Activated effector memory CD4-positive, alpha-beta T cell treated with anti-CD3 and anti-CD28 coated beads, Interleukin-2, amount 50 U/mL, for 16 hours (primary cell): ENCODE data around the gene MAP3K8.
"Not testable (repeated sequence)": the region's sequence is repeated elsewhere in the genome, so short reads cannot be mapped to it uniquely, and the experiment has no call there.

ENCODE experiments used
- DNase-seq: peaks from one replicate; pipeline ENCODE4 v3.0.0-alpha.2; 2020

The MAP3K8 gene

DNA sequence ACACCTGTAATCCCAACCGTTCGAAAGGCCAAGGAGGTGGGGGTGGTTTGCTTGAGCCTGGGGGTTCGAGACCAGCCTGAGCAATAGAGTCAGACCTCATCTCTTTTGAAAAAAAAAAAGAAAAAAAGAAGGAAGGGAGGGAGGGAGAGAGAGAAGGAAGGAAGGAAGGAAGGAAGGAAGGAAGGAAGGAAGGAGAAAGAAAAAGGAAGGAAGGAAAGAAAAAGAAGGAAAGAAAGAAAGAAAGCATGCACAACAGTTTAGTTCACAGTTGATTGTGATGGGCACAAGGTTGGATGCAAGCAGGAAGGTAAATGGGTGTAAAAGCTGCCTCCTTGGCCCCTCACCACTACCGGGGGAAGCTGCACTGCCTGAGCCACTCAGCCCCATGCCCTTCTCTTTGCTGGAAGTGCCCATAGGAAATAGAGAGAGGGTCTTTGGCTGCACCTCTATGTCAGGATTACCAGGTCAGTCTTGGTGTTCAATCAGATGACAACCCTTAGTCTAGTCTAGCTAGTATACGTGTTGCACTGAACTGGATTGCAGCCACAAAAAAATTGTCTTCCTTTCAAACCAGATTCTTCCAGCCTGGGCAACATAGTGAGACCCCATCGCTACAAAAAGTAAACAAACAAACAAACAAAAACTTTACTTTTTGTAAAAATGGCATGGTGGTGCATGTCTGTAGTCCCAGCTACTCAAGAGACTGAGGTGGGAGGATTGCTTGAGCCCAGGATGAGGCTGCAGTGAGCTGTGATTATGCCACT lies 20.0 kb downstream of the MAP3K8 start:
- no peak for DNase-seq

DNA sequence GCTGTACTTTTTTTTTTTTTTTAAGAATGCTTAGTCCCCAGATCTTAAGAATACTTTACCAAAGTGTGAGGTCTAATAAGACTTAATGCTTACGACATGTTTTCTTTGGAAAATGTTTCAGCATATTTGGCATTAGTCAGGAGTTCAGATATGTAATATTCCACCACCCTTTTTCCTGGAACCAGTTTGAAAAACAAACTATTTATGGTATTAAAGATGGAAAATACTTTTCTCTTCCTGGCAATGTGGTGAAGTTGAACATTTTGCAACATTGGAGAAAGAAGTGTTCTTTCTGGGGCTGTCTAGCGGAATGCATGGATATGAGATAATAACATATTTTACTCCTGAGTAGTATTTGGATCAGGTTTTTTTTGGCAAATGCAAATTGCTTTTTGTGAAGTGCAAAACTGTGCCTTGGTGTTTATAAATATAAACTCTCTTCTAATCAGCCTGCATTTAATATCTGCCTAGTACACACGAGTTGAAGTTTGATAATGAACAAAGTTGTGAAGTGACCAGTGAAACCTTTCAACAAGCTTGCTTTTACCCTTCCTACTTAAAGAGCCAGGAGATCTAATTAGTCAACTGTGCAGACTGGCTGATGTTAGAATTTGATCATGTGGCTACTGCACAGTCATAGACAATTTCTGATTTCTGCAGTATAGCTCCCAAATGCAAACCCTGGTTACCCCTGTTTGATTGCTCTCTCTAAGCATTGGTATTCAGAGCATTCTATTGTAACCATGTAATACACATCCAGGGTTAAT lies 20.9 kb downstream of the MAP3K8 start:
- no peak for DNase-seq

DNA sequence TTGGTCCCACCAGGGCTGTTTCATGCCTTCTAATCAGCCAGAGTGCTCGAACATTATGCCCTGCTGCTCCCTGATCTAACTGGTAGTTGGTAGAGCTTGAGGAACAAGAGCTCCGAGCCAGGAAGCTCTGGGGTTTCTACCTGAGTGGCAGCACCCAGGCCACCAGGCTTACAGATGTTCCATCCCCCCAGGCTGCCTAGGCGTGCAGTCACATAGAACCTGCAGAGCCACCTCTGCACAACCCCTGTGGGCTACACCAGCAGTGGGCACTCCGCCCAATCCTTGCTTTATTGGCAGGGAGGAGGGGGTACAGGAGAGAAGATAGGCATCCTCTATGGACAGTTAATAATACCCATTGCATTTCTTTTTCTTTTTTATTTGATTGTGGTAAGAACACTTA lies 21.8 kb downstream of the MAP3K8 start:
- no peak for DNase-seq

DNA sequence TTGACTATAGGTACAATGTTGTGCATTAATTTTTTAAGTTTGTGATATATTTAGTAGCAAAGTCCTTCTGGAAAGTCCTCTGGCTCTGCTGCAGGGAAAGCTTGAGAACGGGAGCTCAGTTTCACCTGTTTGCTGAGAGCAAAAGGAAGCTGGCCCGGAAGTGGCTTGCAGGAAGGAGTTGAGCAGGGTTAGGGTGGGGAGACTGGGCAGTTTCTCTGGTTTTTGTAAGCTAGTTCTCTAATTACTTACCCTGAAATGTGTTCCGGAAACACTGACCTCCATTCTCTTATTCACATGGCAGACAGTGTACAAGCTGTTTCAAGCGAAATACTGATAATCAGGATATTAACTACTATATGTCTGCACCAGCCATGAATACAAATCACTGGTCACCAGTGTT lies 22.3 kb downstream of the MAP3K8 start:
- peak; percentile 69 for DNase-seq

DNA sequence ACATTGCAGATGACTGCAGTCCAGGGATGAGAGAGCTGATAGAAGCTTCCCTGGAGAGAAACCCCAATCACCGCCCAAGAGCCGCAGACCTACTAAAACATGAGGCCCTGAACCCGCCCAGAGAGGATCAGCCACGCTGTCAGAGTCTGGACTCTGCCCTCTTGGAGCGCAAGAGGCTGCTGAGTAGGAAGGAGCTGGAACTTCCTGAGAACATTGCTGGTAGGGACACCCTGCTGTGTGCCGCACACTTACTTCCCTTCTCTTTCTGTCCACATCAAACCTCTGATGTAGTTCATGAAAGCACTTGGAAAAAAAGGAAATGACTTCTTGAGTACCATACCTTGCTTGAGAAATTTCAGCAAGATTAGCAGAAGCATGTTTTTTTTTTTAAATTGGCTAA lies 25.3 kb downstream of the MAP3K8 start:
- no peak for DNase-seq

DNA sequence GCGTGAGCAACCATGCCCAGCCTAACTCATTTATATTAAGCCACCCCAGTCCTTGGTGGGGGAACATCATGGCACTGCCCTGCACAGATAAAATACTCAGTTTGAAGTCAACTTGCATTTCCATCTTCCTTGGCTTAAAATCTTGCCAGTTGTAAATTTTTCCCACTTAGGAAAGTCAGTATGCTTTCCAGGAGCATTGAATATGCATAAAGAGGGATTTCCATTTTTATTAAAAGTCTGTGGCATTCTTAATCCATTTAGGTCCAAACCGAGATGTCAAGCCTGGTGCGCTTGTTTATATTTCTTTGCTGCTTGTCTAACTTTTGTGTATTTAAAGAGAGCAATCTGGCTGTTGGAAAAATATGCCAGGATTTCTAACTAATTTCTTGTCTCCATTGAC lies 26.1 kb downstream of the MAP3K8 start:
- DNase-seq, result no peak

DNA sequence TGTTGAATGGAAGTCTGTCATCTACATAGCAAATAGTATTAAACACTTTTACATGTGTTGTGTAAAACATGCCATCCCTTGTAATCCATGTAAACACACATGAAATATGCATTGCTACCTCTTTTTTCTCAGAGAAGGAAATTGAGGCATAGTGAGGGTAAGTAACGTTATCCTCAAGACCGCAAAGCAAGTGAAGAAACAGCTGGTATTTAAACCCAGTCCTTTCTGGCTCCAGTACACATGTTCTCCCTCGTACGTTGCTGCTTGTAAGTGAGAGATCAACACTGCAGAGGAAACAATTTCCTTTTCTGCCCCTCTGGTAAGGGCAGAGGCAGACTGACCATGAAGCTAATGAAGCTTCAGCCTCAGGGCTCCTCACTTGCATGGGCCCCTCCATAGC lies 28.5 kb downstream of the MAP3K8 start:
- DNase-seq, result no peak

DNA sequence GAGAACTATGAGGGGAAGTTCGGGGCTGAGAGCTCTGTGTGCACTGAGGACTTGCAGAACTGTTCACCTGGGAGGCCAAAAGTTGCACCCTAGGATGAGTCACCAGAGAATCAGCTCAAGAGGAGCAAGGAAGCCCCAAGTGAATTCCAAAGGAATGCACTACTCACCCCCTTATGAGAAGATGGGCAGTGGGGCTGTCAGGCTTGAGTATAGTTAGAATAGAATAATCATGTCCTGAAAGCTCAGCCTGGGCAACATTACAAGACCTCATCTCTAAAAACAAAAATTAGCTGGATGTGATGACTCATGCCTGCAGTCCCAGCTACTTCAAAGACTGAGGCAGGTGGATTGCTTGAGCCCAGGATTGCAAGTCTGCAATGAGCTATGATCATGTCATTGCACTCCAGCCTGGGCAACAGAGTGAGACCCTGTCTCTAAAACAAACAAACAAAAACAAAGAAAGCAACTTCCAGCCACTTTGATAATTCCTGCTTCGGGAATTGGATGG lies 30.0 kb downstream of the MAP3K8 start:
- no peak for DNase-seq

DNA sequence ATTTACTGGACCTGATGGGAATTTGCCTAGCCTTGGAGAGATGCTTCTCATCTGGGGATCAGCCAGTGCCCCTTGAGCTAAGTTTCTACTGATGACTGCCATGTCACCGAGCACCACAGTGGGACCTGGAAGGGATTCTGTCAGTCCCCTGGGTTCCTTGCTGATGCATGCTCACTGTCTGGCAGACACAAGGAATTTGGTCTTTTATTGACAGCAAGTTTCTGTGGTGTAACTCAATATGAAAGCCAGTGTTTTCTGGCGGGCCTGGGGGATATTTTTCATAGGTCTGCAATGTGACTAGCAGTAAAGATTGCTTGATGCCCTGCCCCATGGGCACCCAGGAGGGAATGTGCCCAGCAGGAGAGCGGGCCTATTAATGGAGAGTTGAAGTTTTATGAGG lies 30.7 kb downstream of the MAP3K8 start:
- no peak for DNase-seq

DNA sequence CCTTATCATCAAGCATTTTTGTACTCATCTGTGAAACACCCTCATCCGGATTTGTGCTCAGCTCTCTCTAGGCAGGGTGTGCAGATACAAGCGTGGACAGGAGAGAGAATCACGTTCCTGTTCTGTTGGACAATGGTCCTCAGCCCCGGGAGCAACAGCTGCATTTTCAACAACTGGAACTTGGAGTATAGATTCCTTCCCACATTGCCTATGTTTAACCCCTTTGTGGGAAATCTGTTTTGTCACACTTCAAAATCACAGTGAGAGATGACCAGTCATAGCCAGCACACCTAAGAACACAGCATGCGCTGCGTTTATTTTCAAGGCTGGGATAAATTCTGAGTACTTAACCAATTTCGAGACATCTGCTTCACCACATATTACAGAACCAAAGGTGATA lies 32.5 kb downstream of the MAP3K8 start:
- DNase-seq, result no peak

DNA sequence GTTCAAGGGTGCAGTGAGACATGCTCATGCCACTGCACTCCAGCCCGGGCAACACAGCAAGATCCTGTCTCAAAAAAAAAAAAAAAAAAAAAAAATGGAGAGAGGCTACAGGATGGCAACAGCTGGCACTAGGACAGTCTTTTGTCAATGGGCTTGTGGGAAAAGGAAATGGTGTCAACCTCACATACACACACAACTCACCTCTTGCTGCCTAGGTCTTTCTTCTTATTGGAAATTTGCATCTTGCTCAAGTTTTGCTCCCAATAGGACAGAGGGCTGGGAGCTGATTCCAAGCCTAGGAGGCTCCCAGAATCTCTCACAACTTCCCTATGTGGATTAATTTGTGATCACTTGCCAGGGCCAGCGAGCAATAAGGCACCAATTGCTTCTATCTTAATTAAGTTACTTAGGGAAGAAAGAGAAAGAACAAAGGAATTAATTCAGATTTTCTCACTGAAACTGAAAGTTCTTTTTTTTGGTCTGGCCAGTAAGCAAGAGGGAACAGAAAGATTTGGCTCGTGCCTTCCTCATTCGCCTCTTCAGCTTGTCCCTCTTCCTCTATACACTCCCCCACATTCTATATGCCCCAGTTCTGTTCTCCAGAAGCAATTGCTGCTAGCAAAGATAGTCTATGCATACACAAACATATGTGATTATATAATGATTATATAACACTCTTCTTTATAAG lies 33.8 kb downstream of the MAP3K8 start:
- DNase-seq, result no peak

DNA sequence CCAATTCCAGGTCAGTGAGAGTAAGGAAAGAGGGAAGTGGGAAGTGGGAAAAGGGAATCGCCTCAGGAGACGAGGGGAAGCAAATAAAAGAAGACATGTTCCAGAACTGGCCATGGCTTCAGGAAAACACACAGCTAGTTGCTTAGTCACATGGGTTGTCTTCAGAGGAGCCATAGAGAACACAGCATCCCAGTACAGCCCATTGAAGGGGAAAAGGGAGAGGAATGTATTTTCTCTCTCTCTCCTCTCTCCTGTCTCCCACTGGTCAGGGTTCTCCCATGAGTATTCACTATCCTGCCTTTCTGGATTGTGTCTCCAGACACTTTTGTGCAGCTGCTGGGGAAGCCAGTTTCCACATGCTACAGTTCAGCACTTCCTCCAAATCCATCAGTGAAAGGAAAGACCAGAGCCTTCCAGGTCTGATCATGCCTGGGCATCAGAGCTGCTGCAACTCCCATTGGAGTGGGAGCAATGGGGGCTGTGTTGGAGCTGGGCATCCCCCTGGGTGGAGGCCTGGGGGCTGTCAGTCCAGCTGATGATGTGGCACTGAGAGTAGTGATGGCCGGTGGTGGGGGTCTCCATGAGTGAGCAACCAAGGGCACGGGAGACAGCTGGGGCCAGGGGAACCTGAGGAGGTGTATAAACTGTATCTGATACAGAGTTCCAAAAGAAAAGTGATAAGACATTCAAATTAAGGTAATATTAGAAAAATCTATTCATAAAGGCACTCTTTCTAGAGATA lies 38.6 kb downstream of the MAP3K8 start:
- no peak for DNase-seq

DNA sequence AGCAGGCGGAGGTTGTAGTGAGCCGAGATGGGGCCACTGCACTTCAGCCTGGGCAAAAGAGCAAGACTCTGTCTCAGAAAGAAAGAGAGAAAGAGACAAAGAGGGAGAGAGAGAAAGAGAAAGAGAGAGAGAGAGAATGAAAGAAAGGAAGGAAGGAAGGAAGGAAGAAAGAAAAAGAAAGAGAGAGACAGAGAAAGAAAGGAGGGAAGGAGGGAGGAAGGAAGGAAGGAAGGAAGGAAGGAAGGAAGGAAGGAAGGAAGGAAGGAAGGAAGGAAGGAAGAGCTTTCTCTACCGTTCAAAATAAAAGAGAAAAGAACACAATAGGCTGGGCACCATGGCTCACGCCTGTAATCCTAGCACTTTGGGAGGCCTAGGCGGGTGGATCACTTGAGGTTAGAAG lies 41.5 kb downstream of the MAP3K8 start:
- DNase-seq, result not testable (repeated sequence)

DNA sequence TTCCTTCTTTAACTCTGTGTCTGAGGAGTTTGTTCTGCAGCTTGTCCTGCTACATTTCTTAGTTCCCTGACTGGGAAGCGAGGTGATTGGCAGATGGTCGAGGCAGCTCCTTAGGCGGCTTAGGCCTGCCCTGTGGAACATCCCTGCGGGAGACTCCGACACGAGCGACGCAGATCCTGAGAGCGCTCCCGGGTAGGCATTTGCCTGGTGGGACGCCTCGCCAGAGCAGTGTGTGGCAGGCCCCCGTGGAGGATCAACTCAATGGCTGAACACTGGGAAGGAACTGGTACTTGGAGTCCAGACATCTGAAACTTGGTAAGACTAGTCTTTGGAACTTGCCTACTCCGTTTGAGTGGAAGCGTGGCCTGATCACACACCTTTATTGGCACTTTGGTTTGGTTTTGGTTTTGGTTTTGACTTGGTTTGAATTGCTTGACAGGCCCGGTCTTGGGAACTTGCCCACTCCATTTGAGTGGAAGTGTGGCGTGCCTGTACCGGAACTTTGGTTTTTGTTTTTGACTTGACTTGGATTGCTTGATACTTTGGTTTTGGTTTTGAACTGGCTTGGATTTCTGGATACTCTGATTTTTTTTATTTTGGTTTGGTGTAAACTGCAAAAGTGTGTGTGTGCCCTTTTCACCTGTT lies 42.6 kb downstream of the MAP3K8 start:
- DNase-seq, result no peak

DNA sequence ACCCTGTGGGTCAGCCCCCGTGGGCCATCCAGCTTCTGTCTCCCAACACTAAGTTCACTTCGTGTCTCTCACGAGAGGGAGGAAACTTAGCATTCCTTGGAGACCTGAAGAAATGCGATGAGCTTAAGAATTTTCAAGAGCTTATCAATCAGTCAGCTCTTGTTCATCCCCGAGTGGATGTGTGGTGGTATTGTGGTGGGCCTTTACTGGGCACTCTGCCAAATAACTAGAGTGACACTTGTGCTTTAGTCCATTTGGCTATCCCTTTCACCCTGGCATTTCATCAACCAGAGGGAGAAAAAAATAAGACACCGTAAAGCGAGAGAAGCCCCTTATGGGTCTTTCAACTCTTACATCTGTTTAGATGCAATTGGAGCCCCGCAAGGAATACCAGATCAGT lies 45.5 kb downstream of the MAP3K8 start:
- DNase-seq, result not testable (repeated sequence)

DNA sequence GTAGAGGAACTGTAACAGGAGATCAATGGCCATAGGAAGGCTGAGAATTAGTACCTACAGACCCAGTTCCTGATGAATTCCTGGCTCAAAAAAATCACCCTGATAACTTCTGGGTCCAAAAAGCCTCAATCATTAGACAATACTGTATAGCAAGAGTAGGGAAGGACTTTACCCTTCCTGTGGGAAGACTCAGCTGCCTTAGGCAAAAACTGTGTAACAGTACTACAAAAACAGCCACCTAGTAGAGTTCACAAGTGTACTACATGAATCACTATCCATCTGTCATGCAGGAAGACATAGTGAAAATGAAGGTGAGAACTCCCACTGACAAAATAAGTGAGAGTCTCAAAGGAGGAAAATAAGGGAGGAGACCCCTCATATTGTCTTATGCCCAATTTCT lies 47.6 kb downstream of the MAP3K8 start:
- DNase-seq, result no peak

DNA sequence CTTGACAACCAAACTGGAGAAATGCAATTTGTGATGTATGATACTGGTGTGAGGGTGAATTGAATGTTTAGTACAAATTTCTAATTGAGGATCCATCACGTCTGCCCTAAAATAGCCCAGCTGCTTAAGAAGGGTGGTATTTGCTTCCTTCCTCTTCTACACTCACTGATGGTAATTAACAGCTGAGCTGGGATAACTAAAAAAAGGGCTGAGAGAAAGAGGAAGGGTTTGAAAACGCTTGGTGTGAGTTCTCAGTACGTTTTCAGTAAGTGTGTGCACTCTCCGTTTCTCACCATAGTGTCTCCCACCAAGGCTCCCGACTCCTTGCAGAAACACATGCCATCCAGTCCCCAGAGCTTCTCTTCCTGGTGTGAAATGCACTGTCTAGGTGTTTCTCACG lies 54.3 kb downstream of the MAP3K8 start:
- DNase-seq, result no peak

DNA sequence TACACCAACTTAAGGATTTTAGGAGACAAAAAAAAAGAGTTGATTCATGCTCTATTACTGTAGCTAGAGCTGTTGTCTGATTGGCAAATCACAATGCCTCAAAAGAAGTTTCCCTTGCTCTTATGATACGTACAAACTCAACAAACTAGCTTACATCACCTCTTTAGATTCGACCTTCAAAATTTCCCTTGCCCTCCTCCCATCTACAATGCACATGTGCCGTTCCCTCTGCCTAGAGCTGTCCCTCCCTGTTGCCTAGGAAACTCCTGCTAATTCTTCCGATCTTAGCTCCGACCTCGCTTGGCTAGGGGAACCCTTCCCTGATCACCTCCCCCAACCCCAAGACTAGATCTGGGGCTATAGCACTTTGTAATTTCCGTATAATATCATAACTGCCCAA lies 55.4 kb downstream of the MAP3K8 start:
- DNase-seq, result no peak

DNA sequence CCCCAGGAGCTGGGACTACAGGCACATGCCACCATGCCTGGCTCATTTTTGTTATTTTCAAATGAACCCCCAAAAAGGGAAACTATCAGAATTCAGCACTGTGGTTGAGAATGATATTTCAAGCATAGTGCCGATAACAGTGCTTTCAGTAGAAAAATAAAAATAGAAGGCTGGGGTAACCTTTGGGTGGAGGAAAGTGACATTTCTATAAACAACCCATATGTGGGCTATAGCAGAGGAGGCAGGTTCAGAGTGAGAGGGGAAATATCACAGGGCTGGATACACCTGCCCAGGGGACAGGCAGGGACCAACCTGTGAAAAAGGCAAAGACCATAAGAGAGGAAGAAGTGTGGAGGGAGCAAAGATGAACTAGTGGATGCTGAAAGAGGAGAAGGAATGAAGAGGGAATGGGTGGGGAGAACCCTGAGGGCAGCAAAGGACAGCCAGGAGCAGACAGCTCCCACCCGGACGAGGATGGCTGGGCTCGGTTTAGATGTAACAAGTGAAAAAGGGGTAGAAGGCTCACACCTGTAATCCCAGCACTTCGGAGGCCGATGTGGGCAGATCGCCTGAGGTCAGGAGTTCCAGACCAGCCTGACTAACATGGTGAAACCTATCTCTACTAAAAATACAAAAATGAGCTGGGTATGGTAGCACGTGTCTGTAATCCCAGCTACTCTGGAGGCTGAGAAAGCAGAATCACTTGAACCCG lies 56.5 kb downstream of the MAP3K8 start:
- no peak for DNase-seq

DNA sequence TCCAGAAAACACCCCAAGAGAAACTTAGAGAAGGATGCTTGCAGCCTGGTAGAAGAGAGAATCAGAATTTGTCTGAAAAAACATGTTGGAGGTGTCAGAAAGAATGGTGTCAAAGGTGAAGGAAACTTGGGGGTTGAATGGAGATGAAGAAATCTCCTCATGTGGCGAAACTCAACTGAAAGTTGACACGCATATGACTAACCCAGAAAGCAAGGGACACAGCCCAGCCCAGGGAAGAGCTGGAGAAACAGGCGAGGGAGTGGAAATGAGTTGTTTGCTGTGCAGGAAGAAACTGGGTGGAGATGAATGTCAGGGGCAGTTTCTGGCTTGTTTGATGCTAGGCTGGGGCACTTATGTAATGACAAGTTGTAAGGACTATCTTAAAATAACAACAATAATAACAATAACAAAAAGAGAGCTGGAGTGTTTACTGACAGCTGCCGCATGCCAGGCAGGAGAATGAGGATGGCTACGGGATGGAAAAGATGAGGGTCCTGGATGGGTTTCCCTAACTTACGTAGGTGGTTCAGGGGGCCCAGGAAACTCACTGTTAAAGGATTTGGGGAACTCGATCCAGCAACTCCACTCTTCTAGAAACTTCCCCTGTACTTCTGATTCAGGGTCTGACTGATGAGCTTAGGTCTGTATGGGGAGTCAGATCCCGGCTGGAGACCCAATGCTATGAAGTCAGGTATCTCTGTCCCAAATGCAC lies 57.4 kb downstream of the MAP3K8 start:
- DNase-seq, result no peak

DNA sequence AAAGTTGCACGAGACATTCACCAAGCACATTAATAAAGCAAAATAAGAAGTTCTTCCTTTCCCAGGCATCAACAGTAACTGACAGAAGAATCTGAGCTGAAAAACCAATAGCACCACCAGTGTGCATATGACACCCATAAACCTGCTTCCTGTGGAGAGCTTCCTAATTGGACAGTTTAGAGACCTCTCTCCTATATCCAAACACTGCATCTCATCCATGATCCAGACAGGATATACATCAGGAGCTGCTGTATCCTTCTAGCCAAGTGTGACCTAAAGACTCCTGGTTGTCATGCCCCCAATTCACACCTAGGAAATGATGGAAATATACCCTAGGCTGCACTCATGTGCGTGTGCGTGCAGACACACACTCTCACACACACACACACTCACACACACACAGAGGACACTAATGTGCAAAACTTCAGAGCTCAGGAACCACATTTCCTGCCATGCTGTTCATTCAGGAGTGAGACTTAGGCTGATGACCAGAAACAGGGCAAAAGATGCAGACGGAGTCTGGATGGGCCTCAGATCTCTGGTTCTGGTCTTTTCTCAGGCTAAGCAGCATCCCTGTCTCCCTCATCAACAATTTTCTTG lies 58.0 kb downstream of the MAP3K8 start:
- no peak for DNase-seq
